IPS-20b (cell line): ENCODE data around the gene DDO.

Experiments used
- H3K27ac ChIP-seq: one replicate; pipeline ENCODE4 v1.5.1; 2013; ENCODE audit warnings: low read length
- H3K27me3 ChIP-seq: 2 replicates; pipeline ENCODE4 v1.6.1; 2013; ENCODE audit warnings: mild to moderate bottlenecking, low read length, inconsistent platforms; ENCODE audit not compliant: insufficient read depth
- H3K36me3 ChIP-seq: 2 replicates; pipeline ENCODE4 v1.6.1; 2013; ENCODE audit warnings: low read depth, mild to moderate bottlenecking, inconsistent platforms, low read length, moderate library complexity; ENCODE audit not compliant: insufficient read depth
- H3K4me1 ChIP-seq: 2 replicates; pipeline ENCODE4 v1.6.1; 2013; ENCODE audit warnings: mild to moderate bottlenecking, control low read depth, inconsistent platforms, low read length, moderate library complexity; ENCODE audit not compliant: insufficient read depth
- H3K4me3 ChIP-seq: 2 replicates; pipeline ENCODE4 v1.5.1; 2013; ENCODE audit warnings: mild to moderate bottlenecking, low read length, inconsistent platforms
- H3K9ac ChIP-seq: 2 replicates; pipeline ENCODE4 v1.6.1; 2013; ENCODE audit warnings: low read depth, mild to moderate bottlenecking, inconsistent platforms, low read length, moderate library complexity
- H3K9me3 ChIP-seq: 2 replicates; pipeline ENCODE4 v1.6.1; 2013; ENCODE audit warnings: mild to moderate bottlenecking, low read depth, low read length, inconsistent platforms; ENCODE audit not compliant: insufficient read depth

The DDO gene

DNA sequence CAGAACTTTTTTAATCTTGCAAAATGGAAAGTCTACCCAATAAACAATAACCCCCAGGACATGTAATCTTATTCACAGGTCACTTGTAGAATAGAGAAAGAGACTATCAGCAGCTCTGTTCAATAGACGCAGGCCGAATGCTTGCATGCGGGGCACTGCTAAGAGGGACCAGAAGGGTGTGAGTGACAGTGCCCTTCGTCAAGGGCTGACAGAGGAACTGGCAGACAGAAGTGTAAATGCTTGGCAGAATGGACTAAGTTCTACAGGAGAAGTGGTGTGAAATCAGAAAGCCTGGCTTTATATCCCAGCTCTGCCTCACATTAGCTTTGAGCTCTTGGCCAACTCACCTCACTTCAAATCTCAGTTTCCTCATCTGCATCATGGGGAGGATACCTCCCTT lies 21.0 kb downstream of the DDO start:
- Histone ChIP-seq H3K27ac (no peak overlapping the region), H3K36me3 (no peaks in the 10 kb centered on the region), H3K9ac (no peak overlapping the region), H3K27me3 (no peaks in the 10 kb centered on the region), H3K4me3 (no peak overlapping the region), H3K4me1 (no peaks in the 10 kb centered on the region), H3K9me3 (no peaks in the 10 kb centered on the region)

DNA sequence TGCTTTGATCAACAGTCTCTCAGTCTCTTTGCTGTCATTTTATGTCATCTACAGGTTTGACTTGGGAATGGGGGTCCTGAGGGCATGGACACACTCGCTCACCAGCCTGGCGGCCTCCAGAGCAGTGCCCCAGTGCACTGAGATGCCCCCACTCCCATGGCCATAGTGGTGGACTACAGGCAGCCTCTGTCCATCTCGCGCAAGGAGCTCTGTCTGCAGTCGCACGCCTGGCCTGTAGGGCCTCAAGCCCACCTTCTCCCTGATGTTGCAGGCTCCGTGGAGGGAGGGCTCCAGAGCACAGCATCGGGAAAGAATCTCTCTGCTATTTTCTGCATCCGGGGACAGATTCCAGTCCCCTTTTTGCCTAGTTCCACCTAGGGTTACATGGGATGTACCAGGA lies 22.6 kb downstream of the DDO start:
- Histone ChIP-seq H3K9ac (no peak overlapping the region), H3K27me3 (no peaks in the 10 kb centered on the region), H3K36me3 (no peaks in the 10 kb centered on the region), H3K4me1 (0 out of 2 replicates have a peak, but pooled peaks cover 2% of the 10 kb centered on the region), H3K27ac (no peak overlapping the region), H3K4me3 (no peak overlapping the region), H3K9me3 (no peaks in the 10 kb centered on the region)

DNA sequence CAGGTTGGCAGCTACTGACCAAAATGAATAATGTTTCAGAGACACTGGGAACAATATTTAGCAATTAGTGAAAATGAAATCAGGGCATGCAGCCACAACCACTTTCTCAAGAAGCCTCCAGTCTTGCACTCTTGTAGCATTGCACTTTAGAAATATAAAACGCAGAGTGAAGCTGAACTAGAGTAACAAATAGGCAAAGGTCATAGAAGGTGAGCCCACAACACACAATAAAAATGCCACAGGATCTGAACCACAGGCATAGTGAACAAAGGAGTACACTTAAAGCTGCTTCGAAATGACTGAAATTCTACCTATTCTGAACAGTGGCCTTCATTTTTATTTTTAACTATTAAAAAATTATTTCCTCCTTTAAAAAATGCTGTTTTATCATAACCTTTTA lies 25.0 kb downstream of the DDO start:
- H3K27ac ChIP-seq = no peak overlapping the region
- H3K36me3 ChIP-seq = no peaks in the 10 kb centered on the region
- H3K4me1 ChIP-seq = peaks cover 8% of the 10 kb centered on the region; the same call in 1 of the 2 replicates
- no peak overlapping the region for H3K9ac ChIP-seq
- no peaks in the 10 kb centered on the region for H3K9me3 ChIP-seq
- H3K4me3 ChIP-seq = no peak overlapping the region
- no peaks in the 10 kb centered on the region for H3K27me3 ChIP-seq

DNA sequence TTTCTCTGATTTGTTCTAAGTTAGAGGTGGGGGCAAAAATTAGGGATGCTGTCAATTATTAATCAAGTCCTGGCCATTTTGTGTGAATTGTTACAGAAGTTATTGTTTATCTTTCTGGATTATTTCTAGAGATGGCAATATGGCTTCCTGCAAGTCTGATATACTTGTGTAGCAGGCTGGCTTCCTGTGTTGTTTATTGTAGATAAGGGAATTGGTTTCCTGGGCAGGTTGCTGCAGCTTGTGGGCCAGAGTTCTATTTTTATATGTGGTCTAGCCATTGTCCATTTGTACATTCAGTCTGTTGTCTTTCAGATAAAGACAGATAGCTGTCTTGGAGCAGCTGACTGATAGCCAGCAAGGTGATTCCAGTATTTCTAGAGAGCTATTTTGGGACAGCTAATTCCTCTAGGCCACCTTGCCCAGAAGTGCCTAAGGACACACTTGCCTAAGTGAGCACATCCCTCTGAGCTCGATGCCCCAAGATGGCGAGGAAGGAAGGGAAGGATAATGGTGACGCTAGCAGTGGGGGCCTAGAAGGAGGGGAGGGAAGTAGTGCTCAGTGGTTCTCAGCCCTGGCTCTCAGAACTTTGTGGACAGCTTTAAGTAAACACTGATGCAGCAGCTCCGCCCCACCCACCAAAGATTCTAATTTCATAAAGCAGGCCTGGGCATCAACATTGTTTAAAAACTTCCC lies 25.5 kb downstream of the DDO start:
- no peaks in the 10 kb centered on the region for H3K27me3 ChIP-seq
- H3K4me1 ChIP-seq = peaks cover 8% of the 10 kb centered on the region; the same call in 1 of the 2 replicates
- no peak overlapping the region for H3K9ac ChIP-seq
- H3K36me3 ChIP-seq = no peaks in the 10 kb centered on the region
- no peak overlapping the region for H3K27ac ChIP-seq
- no peak overlapping the region for H3K4me3 ChIP-seq
- H3K9me3 ChIP-seq = no peaks in the 10 kb centered on the region

DNA sequence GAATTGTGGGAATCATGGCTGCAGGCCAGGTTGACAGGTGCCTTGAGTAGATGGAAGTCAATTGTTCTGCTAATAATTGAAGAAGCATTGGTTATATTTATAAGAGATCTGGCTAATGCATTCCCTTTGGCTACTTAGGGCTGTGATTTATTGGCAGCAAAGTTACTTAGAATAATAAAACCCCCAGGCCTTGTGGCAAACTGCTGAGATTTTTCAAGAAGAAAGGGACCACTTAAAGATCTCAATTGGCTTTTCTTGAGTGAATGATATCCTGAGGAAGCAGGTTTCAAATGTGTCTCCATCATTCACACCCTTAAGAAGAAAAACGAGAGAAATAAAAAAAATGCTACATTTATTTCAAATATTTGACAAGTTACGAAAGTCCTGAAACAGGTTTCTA lies 27.4 kb downstream of the DDO start:
- no peaks in the 10 kb centered on the region for H3K9me3 ChIP-seq
- H3K4me1 ChIP-seq = peaks cover 8% of the 10 kb centered on the region; the same call in 1 of the 2 replicates
- H3K4me3 ChIP-seq = no peak overlapping the region
- no peak overlapping the region for H3K27ac ChIP-seq
- no peaks in the 10 kb centered on the region for H3K36me3 ChIP-seq
- no peaks in the 10 kb centered on the region for H3K27me3 ChIP-seq
- H3K9ac ChIP-seq = no peak overlapping the region

DNA sequence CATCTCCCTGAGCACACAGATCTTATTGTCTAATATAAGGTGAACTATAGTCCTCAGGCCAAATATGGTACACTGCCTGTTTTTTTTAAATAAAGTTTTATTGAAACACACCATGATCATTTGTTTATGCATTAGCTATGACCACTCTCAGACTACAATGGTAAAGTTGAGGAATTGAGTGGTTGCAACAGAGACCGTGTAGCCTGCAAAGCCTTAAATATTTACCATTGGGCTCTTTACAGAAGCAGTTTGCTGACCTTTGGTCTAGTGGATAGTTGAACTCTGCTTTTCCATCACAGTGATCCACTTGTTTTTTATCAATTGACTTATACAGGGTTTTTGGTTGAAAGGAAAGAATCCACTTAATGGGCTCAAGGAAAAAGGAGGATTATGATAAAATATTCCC lies 29.9 kb downstream of the DDO start:
- H3K4me3 ChIP-seq = no peak overlapping the region
- H3K27me3 ChIP-seq = no peaks in the 10 kb centered on the region
- H3K9ac ChIP-seq = no peak overlapping the region
- H3K9me3 ChIP-seq = no peaks in the 10 kb centered on the region
- no peak overlapping the region for H3K27ac ChIP-seq
- no peaks in the 10 kb centered on the region for H3K36me3 ChIP-seq
- peaks cover 8% of the 10 kb centered on the region; the same call in 1 of the 2 replicates for H3K4me1 ChIP-seq

DNA sequence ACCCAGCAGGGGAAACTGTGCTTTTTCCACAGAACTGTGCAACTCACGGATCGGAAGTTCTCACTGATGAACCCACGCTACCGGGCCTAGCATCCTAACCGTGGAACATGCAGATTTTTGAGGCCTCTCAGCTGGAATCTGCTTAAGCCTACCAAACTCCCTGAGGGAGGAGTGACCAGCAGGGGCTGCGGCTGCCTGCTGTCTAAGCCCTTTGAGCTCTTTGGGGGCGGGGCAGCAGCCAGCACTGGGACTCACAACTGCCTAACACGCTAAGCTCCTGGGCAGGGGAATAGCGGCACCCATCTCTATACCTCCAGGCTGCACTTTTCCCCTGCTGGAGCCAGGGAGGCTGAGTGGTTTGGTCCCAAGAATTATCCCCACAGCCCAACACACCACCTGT lies 36.8 kb downstream of the DDO start:
- Histone ChIP-seq H3K36me3 (no peaks in the 10 kb centered on the region), H3K4me1 (no peaks in the 10 kb centered on the region; the same call in 1 of the 2 replicates), H3K9ac (no peak overlapping the region), H3K27me3 (no peaks in the 10 kb centered on the region), H3K27ac (no peak overlapping the region), H3K9me3 (no peaks in the 10 kb centered on the region), H3K4me3 (no peak overlapping the region)

DNA sequence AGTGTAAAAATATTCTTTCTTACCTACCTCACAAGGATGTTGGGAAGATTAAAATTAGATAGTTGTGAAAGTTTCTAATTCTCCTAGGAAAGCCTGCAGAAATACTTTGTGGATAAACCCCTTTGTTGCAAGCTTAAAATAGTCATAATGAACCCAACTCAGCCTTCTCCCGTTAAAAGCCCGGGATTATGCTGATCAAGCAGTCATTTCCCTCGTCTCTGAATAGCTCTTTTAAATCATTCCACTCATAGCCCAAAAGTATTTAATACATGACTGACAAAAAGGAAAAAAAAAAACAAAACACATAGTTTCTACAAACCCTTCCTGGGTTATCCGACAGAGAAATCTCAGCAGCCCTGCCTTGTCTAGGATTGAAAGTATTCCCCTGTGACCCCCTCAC lies 46.3 kb downstream of the DDO start:
- Histone ChIP-seq H3K9ac (no peak overlapping the region), H3K4me3 (no peak overlapping the region), H3K27me3 (no peaks in the 10 kb centered on the region), H3K4me1 (peaks cover 12% of the 10 kb centered on the region; the same call in 1 of the 2 replicates), H3K27ac (no peak overlapping the region), H3K36me3 (no peaks in the 10 kb centered on the region), H3K9me3 (no peaks in the 10 kb centered on the region)

DNA sequence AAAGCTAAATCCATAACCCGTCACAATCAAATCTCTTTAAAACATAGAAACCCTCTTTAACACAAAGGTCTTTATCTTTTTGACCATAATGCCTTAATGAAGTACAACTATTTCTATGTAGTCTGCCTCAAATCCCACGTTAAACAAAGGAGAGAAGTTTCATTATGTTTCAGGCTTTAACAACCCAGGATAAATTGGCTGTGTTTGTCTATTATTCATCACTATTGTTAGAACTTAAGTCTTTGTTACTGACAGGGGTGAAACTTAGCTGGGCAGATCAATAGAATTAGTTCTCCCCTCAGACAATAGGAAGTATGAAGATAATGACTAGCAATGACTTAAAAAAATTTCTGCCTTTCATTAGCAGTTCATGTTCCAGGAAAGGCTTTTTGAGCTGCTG lies 47.1 kb downstream of the DDO start:
- Histone ChIP-seq H3K27ac (no peak overlapping the region), H3K36me3 (no peaks in the 10 kb centered on the region), H3K9me3 (no peaks in the 10 kb centered on the region), H3K27me3 (no peaks in the 10 kb centered on the region), H3K9ac (no peak overlapping the region), H3K4me1 (peaks cover 12% of the 10 kb centered on the region; the same call in 1 of the 2 replicates), H3K4me3 (no peak overlapping the region)

DNA sequence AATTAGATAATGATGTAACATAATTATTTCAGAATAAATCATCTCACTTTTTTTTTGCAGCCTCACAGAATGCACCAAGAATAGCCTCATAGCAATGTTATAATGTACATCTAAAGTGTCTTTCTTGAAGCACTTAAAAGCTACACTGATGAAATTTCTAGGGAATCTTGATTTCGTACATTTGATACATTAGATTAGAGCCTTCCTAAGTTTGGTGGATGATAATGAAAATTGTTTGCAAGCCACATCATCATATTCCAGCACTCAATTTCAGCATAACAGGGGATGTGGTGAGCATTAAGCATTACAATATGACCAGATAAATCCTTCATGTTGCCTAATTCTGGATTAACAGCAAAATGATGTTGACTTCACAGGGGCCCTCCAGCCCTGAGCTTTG lies 47.5 kb downstream of the DDO start:
- H3K9me3 ChIP-seq = no peaks in the 10 kb centered on the region
- H3K4me1 ChIP-seq = peaks cover 12% of the 10 kb centered on the region; the same call in 1 of the 2 replicates
- H3K4me3 ChIP-seq = no peak overlapping the region
- no peak overlapping the region for H3K27ac ChIP-seq
- H3K36me3 ChIP-seq = no peaks in the 10 kb centered on the region
- no peaks in the 10 kb centered on the region for H3K27me3 ChIP-seq
- no peak overlapping the region for H3K9ac ChIP-seq

DNA sequence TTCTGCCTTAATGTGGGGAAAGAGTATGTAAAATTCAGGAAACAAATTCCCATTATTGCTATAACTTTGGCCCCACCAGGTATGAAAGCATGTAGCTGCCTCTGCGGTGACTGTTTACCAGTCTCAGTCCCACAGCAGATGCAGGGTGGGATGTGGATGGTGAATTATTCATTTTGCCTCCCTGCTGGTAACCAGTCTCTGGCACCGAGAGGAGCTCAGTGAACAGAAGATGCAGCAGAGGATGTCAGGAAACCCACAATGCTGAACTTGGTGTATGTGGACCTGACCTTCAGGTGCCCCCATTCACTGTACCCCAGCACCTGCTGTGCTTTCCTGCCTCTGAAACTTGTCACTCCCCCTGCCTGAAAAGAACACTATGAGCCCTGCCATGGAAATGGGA lies 48.4 kb downstream of the DDO start:
- Histone ChIP-seq H3K9ac (no peak overlapping the region), H3K27ac (no peak overlapping the region), H3K27me3 (no peaks in the 10 kb centered on the region), H3K9me3 (no peaks in the 10 kb centered on the region), H3K4me1 (peaks cover 12% of the 10 kb centered on the region; the same call in 1 of the 2 replicates), H3K4me3 (no peak overlapping the region), H3K36me3 (no peaks in the 10 kb centered on the region)

DNA sequence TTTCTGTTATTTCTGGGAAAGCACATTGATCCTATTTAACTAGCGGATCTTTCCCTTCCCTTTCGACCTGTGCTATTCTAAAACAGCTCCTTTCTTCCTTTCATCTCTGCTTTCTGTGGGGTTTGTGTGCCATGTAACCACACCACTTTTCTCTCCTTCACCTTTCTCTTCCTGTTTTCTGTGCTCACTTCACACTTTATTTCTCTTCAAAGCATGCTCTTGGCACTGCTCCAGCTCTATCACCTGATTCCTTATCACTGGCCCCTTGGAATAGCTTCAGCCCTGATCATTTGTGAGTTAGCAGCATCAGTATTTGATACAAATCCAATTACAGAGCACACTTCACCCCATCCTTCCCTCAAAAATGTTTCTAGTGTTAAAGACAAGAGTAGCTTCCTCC lies 49.1 kb downstream of the DDO start:
- H3K9me3 ChIP-seq = no peaks in the 10 kb centered on the region
- peaks cover 12% of the 10 kb centered on the region; the same call in 1 of the 2 replicates for H3K4me1 ChIP-seq
- no peaks in the 10 kb centered on the region for H3K36me3 ChIP-seq
- H3K27me3 ChIP-seq = no peaks in the 10 kb centered on the region
- no peak overlapping the region for H3K27ac ChIP-seq
- H3K4me3 ChIP-seq = no peak overlapping the region
- no peak overlapping the region for H3K9ac ChIP-seq
